H54 (cell line): ENCODE measurements around the gene FNIP2.
"Not testable (repeated sequence)": the region's sequence is repeated elsewhere in the genome, so short reads cannot be mapped to it uniquely, and the experiment has no call there.

Source experiments
- DNase-seq: peaks from one replicate; pipeline ENCODE4 v3.0.0; 2011; ENCODE audit warnings: low spot score, mixed read lengths; ENCODE audit not compliant: insufficient read length
- FAIRE-seq: peaks from 3 replicates; lab custom pipeline; 2011; peaks lifted over from hg19 to GRCh38; lab: Jason Lieb, UNC
- POLR2A ChIP-seq: IDR thresholded peaks from 2 replicates; pipeline ENCODE4 v1.6.1; 2011; ENCODE audit warnings: low read depth, mild to moderate bottlenecking, low read length

Gene FNIP2

DNA sequence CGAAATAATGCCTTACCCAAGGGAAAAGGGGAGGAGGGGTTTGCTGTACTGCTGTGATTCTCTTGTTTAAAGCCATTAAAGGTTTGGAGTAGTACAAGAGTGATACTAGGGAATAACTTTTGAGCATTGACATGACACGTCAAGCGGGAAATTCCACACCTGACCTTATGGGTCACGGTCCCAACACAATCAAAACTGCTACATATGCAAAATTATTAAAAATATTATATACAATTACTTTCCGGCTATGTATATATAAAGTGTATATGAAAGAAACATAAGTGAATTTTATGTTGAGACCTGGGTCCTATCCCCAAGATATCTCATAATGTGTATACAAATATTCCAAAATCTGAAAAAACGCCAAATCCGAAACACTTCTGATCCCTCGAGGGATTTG, 21.0 kb downstream of the FNIP2 start:
- no peak for FAIRE-seq

GRCh38 chr4:158793021-158793420, 24.2 kb downstream of the FNIP2 start:
- DNase-seq (no peak), FAIRE-seq (no peak)
- no peak for TF ChIP-seq POLR2A

More for the DNA sequence above, 21.0 kb downstream of the FNIP2 start:
- TF ChIP-seq POLR2A: no peak
- no peak for DNase-seq

DNA sequence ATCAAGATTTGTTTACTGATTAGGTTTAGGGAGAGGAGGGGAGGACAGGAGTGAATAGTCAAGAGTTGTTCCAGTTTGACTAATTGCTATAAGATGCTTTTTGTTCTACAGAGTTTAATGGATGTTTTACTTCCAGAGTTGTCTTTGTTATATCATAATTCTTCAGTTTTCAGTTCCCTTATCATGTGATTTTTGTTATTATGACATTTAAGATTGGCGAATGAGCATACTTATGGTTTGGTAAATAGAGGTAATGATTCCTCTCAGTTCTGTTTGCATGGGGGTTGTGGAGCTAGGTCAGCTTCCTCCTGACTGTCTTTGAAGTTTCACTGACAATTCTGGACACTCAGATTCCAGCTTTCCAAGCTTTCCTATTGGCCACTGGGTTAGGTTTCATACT, 24.6 kb downstream of the FNIP2 start:
- not testable (repeated sequence) for FAIRE-seq, DNase-seq

DNA sequence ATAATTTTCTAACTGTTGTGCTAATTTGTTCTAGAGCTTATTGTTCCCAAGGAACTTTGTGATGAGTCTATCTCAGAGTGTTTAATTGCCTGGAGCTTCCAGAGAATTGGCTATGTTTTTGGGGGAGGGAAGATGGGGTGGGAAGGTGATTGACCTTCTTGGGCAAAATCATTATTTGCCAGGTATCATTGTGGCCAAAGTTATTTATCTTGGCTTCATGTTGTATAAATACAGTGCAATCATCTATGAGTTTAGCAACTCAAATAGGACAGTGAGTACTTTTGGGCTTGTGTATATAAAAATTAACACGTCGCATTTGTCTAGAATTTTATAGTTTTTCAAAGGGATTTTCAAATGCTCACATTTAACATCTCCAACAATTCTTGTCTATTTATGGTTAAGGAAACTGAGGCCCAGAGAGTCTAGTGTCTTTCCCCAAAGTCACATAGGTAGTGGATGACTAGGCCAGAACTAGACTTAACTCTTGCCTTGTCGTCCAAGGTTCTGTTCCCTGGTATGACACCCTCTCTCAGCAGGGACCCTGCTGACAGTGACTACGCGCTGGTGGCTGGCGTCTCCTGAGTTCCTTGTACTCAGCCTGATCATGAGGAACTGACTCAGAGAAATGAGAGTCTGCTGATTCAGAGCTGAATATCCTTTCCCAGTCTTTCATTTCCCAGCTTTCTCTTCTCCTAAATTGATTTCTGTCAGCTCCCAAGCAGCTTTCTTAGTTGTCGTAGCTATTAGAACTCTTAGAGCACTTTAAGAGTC, 27.7 kb downstream of the FNIP2 start:
- DNase-seq (no peak), FAIRE-seq (no peak)
- TF ChIP-seq POLR2A: no peak

DNA sequence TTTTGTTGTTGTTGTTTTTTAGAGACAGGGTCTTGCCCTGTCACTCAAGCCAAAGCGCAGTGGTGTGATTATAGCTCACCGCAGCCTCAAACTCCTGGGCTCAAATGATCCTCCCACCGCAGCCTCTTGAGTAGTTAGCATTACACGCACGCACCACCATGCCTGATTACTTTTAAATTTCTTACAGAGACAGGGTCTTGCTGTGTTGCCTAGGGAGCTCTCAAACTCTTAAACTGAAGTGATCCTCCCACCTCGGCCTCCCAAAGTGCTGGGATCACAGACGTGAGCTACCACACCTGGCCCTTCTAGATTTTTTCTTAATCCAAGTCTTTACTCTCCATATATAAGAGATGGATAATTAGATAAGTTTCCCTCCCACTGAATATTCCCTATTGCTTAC, 29.2 kb downstream of the FNIP2 start:
- DNase-seq (no peak), FAIRE-seq (no peak)
- no peak for TF ChIP-seq POLR2A

- no peak for TF ChIP-seq POLR2A
- no peak for FAIRE-seq
- DNase-seq: no peak
These were observed 30.4 kb downstream of the FNIP2 start for GRCh38 chr4:158799013-158799770.

GRCh38 chr4:158799856-158800255, 31.0 kb downstream of the FNIP2 start:
- no peak for TF ChIP-seq POLR2A
- no peak for FAIRE-seq
- no peak for DNase-seq

GRCh38 chr4:158801066-158801465, 32.2 kb downstream of the FNIP2 start:
- DNase-seq: no peak
- no peak for FAIRE-seq
- no peak for TF ChIP-seq POLR2A

GRCh38 chr4:158801677-158802076, 32.9 kb downstream of the FNIP2 start:
- no peak for TF ChIP-seq POLR2A
- DNase-seq (no peak), FAIRE-seq (no peak)

GRCh38 chr4:158802914-158803313, 34.1 kb downstream of the FNIP2 start:
- DNase-seq (no peak), FAIRE-seq (no peak)
- no peak for TF ChIP-seq POLR2A

DNA sequence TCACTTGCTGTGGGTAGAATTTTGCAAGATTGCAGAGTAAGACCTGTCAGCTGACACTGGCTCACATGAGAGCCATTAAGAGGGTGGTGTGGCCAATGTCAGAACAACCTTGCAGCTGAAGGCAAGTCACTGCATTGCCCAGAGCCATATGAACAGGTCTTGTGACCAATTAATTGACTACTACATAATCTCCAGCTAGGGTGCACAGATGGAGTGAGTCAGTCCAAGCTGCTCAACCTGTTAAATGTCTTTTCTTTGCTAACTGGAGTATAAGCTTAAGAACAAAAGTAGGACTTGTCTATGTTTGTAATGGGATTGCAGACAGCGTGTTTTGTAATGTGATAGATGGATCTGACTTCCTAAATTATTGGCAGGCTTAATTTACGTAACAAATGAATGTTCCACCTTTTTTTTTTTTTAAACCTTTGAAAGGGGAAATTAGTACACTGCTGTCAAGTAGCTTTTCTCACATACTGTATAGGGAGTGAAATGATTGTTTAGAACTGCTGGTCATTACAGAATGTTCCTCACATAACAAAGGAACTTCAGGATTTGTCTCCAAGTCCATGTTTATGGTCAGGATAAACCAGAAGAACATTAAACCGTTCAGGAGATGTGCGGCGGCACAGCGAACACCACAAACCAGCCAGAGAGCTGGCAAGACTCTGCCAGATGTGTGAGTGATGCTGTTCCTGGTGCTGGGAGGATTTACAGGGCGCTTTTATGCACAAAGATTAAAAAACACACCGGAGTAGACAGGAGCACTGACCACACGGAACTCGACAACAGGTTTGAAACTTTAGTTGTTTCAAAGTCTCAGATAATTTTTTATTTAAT, 37.0 kb downstream of the FNIP2 start:
- no peak for DNase-seq

GRCh38 chr4:158807691-158808090, 38.9 kb downstream of the FNIP2 start:
- FAIRE-seq (no peak), DNase-seq (no peak)
- no peak for TF ChIP-seq POLR2A

More for the DNA sequence above, 37.0 kb downstream of the FNIP2 start:
- FAIRE-seq: no peak
- no peak for TF ChIP-seq POLR2A

- TF ChIP-seq POLR2A: no peak
- no peak for FAIRE-seq
- DNase-seq: no peak
These were observed 39.6 kb downstream of the FNIP2 start for GRCh38 chr4:158808399-158808798.

GRCh38 chr4:158809208-158809607, 40.4 kb downstream of the FNIP2 start:
- not testable (repeated sequence) for DNase-seq, FAIRE-seq
